Nephron (organoid): ENCODE measurements around the gene GLIS1.

Experiments used
- H3K27ac Mint-ChIP-seq, 3 experiments: 2 replicates each; pipeline ENCODE4 v1.8.0; 2020; ENCODE audit warnings: mixed read lengths in 3 of 3, mild to moderate bottlenecking in 2 of 3, moderate library complexity in 1 of 3
- H3K27me3 Mint-ChIP-seq: 2 replicates; pipeline ENCODE4 v1.8.0; 2021; ENCODE audit warnings: low read depth, mild to moderate bottlenecking, moderate library complexity, mixed read lengths
- H3K36me3 Mint-ChIP-seq: 2 replicates; pipeline ENCODE4 v1.8.0; 2020; ENCODE audit warnings: low read depth, mixed read lengths
- H3K4me1 Mint-ChIP-seq: 2 replicates; pipeline ENCODE4 v1.8.0; 2020; ENCODE audit warnings: mixed read lengths
- H3K4me3 Mint-ChIP-seq, 3 experiments: 2 replicates each; pipeline ENCODE4 v1.8.0; 2020; ENCODE audit warnings: mild to moderate bottlenecking in 3 of 3, mixed read lengths in 3 of 3, moderate library complexity in 2 of 3
- H3K9me3 Mint-ChIP-seq: 2 replicates; pipeline ENCODE4 v1.8.0; 2020; ENCODE audit warnings: mixed read lengths
- CTCF ChIP-seq, 3 experiments: fragments of 200-600 bp; sonication (generic); IDR thresholded peaks; one replicate each; pipeline ENCODE4 v1.5.0; 2021; ENCODE audit warnings: antibody characterized with exemption in 3 of 3; ENCODE audit not compliant: unreplicated experiment in 3 of 3

GLIS1 gene

GRCh38 chr1:53681977-53682685, 56.8 kb downstream of the GLIS1 start:
- Mint-ChIP-seq H3K27me3 (peaks cover 76% of the 10 kb centered on the region), H3K36me3 (no peaks in the 10 kb centered on the region), H3K4me3 (peak overlapping the region in 2 of 3 experiments; percentile 0 to 40), H3K9me3 (no peaks in the 10 kb centered on the region), H3K4me1 (peaks cover 63% of the 10 kb centered on the region), H3K27ac (peak overlapping the region; percentile 47 to 85 (median 56))
- peak; percentile 51 to 63 (median 58) for TF ChIP-seq CTCF (IDR thresholded peaks at IDR 0.05; ENCODE audit: unreplicated experiment in 3 of 3)

- H3K4me1 Mint-ChIP-seq, result peaks cover 60% of the 10 kb centered on the region
- H3K27me3 Mint-ChIP-seq, result peaks cover 69% of the 10 kb centered on the region
- no peaks in the 10 kb centered on the region for H3K36me3 Mint-ChIP-seq
- H3K27ac Mint-ChIP-seq, result peak overlapping the region; percentile 47 to 86 (median 85)
- TF ChIP-seq CTCF (IDR thresholded peaks at IDR 0.05; ENCODE audit: unreplicated experiment in 3 of 3), result no peak
- H3K4me3 Mint-ChIP-seq, result peak overlapping the region in 2 of 3 experiments; percentile 0 to 40
- no peaks in the 10 kb centered on the region for H3K9me3 Mint-ChIP-seq
Observed at GRCh38 chr1:53681351-53681976, 57.5 kb downstream of the GLIS1 start.

- H3K4me3 Mint-ChIP-seq, result no peak overlapping the region
- no peaks in the 10 kb centered on the region for H3K9me3 Mint-ChIP-seq
- no peaks in the 10 kb centered on the region for H3K36me3 Mint-ChIP-seq
- peaks cover 63% of the 10 kb centered on the region for H3K27me3 Mint-ChIP-seq
- TF ChIP-seq CTCF (IDR thresholded peaks at IDR 0.05; ENCODE audit: unreplicated experiment in 3 of 3), result no peak
- peak overlapping the region; percentile 33 to 86 (median 35) for H3K27ac Mint-ChIP-seq
- peaks cover 54% of the 10 kb centered on the region for H3K4me1 Mint-ChIP-seq
Observed at GRCh38 chr1:53680868-53681267, 58.1 kb downstream of the GLIS1 start.

GRCh38 chr1:53678938-53679825, 59.8 kb downstream of the GLIS1 start:
- Mint-ChIP-seq H3K27ac (peak overlapping the region; percentile 79 to 92 (median 86)), H3K27me3 (peaks cover 52% of the 10 kb centered on the region), H3K4me3 (no peak overlapping the region), H3K4me1 (peaks cover 41% of the 10 kb centered on the region), H3K36me3 (no peaks in the 10 kb centered on the region), H3K9me3 (no peaks in the 10 kb centered on the region)
- TF ChIP-seq CTCF (IDR thresholded peaks at IDR 0.05; ENCODE audit: unreplicated experiment in 3 of 3), result no peak

- TF ChIP-seq CTCF (IDR thresholded peaks at IDR 0.05; ENCODE audit: unreplicated experiment in 3 of 3), result no peak
- Mint-ChIP-seq H3K36me3 (no peaks in the 10 kb centered on the region), H3K9me3 (no peaks in the 10 kb centered on the region), H3K4me3 (no peak overlapping the region), H3K4me1 (peaks cover 41% of the 10 kb centered on the region), H3K27ac (peak overlapping the region in 2 of 3 experiments; percentile 79 to 86), H3K27me3 (peaks cover 50% of the 10 kb centered on the region)
Observed at GRCh38 chr1:53678507-53678906, 60.5 kb downstream of the GLIS1 start.
